PC-9 (cell line): ENCODE results near the gene TMSB10.

Source experiments
- CTCF ChIP-seq: fragments of 200-600 bp; sonication (generic); conservative IDR thresholded peaks from 2 replicates; pipeline ENCODE4 v1.6.1; 2017; ENCODE audit warnings: mixed run types, antibody characterized with exemption, mild to moderate bottlenecking, moderate library complexity
- EZH2 ChIP-seq: fragments of 200-600 bp; sonication (generic); IDR thresholded peaks from 2 replicates; pipeline ENCODE4 v1.8.0; 2017; ENCODE audit warnings: antibody characterized with exemption, low read depth

- no peak for TF ChIP-seq CTCF
- TF ChIP-seq EZH2: no peak
Observed at GRCh38 chr2:84858123-84858522, 47.3 kb upstream of the TMSB10 start.
